HG03139 (cell line): ENCODE data around the gene DHRS13.
A peak's percentile ranks its signal among the peaks of the same experiment; 100 is the strongest.
"Not testable (repeated sequence)": the region's sequence is repeated elsewhere in the genome, so short reads cannot be mapped to it uniquely, and the experiment has no call there.

ENCODE experiments used
- ATAC-seq: cut with Tn5 transposase; IDR thresholded peaks from one replicate; pipeline ENCODE4 v1.9.1; 2021; ENCODE audit not compliant: unreplicated experiment

The DHRS13 gene

GRCh38 chr17:28885363-28885762, 17.5 kb downstream of the DHRS13 start:
- ATAC-seq = no peak

- ATAC-seq = no peak
Observed at GRCh38 chr17:28883967-28884702, 18.7 kb downstream of the DHRS13 start.

DNA sequence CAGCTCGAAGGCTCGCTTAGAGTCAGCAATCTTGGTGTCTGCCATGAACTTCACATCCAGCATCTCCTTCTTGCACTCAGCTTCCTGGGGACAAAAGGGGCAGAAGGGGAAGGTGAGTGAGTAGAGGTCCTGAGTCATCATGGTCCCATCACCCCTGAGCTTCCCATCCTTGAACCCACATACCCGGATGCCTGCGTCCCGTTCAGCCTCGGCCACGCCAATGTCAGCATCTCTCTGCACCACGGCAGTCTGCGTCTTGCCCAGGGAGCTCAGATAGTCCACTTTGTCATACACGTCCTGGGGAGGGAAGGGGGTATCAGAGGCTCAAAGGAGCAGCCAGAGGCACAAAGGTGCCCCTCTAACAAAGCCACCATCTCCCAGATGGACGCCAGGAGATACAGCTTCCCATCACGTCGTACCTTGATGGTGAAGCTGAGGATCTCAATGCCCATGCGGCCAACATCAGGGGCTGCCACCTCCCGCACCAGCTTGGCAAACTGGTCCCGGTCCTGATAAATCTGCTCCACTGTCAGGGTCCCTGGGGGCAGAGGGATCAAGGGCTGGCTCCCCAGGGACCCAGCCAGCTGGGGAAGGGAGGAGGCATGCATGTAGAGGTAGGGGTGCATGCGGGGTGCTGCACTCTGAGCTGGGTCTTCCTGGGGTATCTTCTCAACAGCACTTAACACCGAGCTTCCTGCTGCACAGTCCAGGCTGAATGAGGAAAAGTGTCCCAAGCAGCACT, 20.6 kb downstream of the DHRS13 start:
- no peak for ATAC-seq

DNA sequence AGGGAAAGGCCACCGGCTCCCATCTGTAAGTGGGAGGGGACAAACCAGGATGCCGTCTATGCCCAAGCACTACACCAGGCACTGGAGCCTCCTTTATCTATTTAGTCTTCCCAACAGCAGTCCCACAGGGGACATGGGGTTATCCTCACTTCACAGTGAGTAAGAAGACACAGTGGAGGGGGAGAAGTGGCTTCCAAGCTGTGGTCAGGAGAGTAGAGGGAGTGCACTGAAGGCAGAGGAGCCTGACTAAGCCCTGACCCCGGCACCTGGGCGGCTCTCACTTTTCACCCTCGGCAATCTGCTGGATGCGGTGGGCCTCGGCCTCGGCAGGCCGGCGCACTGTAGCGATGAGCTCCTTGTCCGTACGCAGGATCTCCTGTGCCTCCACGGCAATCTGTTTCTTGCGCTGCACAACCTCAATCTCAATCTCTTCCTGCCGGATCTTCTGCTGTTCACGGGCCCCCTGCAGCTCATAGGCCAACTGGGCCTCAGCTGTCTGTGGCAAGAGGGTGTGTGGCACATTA, 21.3 kb downstream of the DHRS13 start:
- ATAC-seq = no peak

DNA sequence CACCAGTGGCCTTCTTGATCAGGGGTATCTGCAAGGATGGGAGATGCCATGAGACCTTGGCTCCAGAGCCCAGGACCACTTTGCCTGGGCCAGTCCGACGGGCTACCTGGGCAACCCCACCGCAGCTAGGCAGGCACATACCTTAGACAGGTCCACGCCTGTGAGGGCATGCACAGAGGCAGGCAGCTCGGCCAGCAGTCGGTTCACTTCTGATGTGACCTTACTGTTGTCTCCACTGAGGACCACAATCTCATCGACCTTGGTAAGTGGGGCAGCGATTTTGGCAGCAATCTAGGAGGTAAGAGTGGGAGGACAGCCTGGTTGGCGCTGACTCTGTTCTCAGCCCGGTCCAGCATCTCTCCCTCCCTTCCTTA, 22.3 kb downstream of the DHRS13 start:
- no peak for ATAC-seq

DNA sequence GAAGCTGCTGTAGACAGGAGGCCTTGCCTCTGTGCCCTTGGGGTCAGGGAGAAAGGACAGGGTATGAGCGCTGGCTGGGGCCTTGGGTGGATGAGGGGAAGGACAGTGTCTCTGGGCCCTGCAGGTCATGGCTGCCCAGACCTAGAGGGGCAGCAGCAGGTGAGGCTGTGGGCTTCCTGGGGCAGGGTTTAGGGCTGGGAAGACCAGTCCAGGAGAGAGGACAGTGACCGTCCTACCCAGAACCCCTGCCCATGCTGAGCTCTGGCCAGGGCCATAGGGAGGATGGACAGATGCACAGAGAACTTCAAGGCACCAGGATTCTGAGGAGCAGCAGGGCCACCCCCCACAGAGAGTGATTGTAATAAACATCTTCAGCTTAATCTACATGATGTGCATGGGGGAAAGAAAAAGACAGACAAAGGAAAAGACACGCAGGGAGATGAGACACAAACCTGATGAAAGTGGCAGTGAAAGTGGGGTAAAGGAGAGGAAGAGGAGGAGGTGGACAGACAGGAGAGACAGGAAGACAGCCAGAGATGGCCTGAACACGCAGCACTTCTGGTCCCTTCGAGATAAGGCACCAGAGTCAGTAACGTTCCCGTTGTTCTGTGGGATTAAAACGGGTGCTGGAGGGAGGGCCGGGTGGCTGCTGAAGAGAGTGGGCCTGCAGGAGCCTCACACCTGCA, 22.9 kb downstream of the DHRS13 start:
- ATAC-seq = no peak

GRCh38 chr17:28878981-28879380, 23.9 kb downstream of the DHRS13 start:
- no peak for ATAC-seq

DNA sequence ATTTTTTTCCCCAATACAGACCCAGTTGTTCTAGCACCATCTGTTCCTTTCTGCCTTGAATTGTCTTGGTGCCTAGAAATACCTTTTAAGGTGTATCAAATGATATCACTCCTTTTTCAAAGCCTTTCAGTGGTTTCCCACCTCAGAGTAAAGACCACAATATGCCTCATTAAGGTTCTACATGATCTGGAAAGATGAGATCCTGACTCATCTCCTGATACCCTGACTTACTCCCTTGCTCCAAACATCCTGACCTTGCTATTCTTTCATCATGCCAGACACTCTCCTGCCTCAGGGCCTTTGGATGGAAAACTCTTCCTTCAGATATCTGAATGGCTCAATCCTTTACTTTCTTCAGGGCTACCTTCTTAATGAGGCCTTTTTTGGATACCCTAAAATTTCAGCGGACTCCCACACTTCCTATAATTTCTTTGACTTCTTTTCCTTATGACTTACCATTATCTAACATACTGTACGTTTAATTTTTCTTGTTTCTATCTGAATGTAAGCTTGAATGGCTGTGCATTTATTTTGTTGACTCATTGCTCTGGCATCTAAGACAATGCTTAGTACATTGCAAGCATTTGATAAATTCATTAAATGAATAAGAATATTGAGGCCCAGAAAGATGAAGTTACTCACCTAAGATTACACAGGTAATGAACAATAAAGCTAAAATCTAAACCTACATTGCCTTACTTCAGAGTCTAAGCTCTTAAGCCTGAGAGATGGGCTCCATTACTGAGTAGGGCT, 24.5 kb downstream of the DHRS13 start:
- no peak for ATAC-seq

DNA sequence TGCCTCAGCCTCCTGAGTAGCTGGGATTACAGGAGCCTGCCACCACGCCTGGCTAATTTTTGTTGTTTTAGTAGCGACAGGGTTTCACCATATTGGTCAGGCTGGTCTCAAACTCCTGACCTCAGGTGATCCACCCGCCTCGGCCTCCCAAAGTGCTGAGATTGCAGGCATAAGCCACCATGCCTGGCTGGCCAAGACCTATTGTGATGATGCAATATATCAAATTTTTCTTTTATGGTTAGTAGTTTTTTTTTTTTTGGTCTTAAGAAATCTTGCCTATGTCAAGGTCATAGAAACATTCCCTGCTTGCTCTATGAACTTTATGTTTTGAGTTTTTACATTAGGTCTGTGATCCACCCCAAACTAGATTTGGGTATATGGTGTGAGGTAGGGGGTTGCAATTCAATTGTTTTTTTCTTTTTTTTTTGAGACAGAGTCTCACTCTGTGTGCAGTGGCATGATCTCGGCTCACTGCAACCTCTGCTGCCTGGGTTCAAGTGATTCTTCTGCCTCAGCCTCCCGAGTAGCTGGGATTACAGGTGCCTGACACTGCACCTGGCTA, 25.6 kb downstream of the DHRS13 start:
- ATAC-seq = not testable (repeated sequence)

- no peak for ATAC-seq
Observed at GRCh38 chr17:28875848-28876550, 26.9 kb downstream of the DHRS13 start.

DNA sequence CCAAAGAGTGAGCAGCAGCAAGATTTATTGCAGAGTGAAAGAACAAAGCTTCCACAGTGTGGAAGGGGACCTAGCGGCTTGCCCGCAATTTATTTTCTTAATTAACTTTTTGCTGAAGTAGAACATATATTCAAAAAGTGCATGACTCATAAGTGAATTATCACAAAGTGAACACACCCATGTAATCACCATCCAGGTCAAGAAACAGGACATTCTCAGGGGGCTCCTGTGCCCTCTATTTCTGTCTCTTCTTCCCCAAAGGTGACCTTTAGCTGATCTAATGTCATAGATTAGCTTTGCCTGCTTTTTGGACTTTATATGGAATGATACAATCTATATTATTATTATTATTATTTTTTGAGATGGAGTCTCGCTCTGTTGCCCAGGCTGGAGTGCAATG, 28.1 kb downstream of the DHRS13 start:
- no peak for ATAC-seq

DNA sequence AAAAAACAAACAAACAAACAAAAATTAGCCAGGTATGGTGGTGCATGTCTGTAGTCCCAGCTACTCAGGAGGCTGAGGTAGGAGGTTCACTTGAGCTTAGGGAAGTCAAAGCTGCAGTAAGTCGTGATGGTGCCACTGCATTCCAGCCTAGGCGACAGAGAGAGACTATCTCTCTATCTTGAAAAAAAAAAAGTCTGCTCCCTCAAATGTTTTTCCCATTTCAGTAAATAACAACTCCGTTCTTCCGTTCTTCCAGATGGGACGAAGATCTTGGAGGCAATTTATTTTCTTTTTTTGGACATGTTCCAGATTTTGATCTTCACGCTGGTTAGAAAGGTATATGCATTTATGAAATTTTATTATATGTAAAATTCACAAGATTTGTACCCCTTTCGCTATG, 29.0 kb downstream of the DHRS13 start:
- no peak for ATAC-seq

DNA sequence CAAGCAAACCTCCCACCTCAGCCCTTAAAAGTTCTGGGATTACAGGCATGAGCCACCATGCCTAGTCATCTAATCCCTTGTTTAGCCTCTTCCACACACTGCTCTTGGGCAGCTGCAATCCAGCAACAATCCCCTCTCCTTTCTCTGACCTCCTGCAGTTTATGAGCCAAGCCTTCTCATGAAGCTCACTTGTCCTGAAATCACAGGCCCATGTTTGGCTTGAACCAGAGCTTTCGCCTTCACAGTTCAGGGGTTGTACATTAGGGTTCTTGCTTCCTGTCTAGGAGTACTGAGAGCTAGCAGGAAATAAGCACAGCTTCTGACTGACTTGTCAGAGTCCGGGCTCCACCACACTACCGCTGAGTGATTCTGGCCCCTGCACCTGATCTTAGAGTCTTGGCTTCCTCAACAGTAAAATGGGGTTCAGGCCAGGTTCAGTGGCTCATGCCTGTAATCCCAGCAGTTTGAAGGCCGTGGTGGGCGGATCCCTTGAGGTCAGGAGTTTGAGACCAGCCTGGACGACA, 31.8 kb downstream of the DHRS13 start:
- ATAC-seq = peak; percentile 94

DNA sequence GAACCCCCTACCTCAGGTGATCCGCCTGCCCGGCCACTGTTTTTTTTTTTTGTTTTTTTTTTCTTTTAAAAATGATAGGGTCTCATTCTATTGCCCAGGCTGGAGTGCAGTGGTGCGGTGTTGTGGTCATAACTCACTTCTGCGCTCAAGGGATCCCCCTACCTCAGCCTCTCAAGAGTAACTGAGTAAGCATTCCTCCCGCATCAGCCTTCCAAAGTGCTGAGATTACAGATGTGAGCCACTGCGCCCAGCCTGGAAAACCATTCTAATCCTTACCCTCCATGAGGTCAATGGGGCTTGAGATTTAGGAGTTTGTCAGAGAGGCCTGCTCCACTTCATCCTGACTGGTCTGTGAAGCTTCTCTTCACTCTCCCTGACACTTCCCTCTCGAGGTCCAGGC, 35.6 kb downstream of the DHRS13 start:
- no peak for ATAC-seq

DNA sequence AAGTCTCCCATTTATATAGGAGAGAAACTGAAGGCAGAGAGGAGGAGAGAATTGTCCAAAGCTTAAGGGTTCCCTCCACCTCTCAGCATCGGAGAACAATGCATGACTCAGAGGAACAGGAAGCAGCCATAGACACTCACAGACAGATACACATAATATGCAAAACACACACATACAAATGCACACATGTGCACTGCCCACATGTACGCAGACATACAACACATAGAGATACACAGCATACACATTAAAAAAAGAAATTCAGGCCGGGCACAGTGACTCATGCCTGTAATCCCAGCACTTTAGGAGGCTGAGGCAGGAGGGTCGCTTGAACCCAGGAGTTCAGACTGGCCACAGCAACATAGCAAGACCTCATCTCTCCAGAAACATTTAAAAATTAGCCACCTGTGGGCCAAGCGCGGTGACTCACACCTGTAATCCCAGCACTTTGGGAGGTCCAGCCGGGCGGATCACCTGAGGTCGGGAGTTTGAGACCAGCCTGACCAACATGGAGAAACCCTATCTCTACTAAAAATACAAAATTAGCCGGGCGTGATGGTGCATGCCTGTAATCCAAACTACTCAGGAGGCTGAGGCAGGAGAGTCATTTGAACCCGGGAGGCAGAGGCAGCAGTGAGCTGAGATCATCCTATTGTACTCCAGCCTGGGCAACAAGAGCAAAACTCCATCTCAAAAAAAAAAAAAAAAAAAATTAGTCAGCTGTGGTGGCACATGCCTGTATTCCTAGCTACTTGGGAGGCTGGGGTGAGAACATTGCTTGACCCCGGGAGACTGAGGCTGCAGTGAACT, 36.7 kb downstream of the DHRS13 start:
- ATAC-seq = no peak

- no peak for ATAC-seq
Observed at GRCh38 chr17:28864991-28865849, 37.7 kb downstream of the DHRS13 start.

GRCh38 chr17:28863953-28864352, 38.9 kb downstream of the DHRS13 start:
- no peak for ATAC-seq

DNA sequence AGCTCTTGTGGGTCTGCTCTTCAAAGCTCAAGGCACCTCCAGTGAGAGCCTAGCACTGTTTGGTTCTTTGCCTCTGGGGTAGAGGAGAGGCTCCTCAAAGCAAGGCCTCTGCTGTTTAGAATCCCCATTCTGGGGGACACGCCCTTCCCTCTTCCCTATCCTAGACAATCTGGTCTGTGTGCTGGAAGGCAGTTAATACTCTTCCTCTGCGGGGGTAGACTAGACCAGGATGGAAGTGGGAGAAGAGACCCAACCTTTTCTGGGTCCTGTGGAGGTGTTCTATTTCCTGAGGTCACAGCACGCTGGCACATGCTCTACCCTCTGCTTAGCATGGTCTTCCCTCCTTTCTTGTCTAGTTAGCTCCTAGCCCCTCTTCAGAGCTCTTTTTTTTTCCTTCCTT, 40.3 kb downstream of the DHRS13 start:
- ATAC-seq = no peak
